Neural crest cell (in vitro differentiated cells): ENCODE results near the gene NBPF8. TPM values are rescaled to one million over a fixed set of nuclear protein-coding genes. Genes with fewer than 3 reads are reported as not detected.
"Not testable (repeated sequence)": the region's sequence is repeated elsewhere in the genome, so short reads cannot be mapped to it uniquely, and the experiment has no call there.

Source experiments
- DNase-seq: peaks from one replicate; pipeline ENCODE4 v3.0.0; 2021; ENCODE audit warnings: low read depth, mixed read lengths, low spot score
- H3K27ac Mint-ChIP-seq: one replicate; pipeline ENCODE4 v1.8.0; 2021; ENCODE audit warnings: mild to moderate bottlenecking, mixed read lengths; ENCODE audit not compliant: unreplicated experiment
- H3K27me3 Mint-ChIP-seq: 2 replicates; pipeline ENCODE4 v1.8.0; 2021; ENCODE audit warnings: low read depth, mild to moderate bottlenecking, mixed read lengths
- H3K36me3 Mint-ChIP-seq: 2 replicates; pipeline ENCODE4 v1.8.0; 2021; ENCODE audit warnings: low read depth, mild to moderate bottlenecking, mixed read lengths
- H3K4me1 Mint-ChIP-seq: 2 replicates; pipeline ENCODE4 v1.8.0; 2021; ENCODE audit warnings: mixed read lengths
- H3K4me3 Mint-ChIP-seq: one replicate; pipeline ENCODE4 v1.8.0; 2021; ENCODE audit warnings: mild to moderate bottlenecking, mixed read lengths
- H3K9me3 Mint-ChIP-seq: 2 replicates; pipeline ENCODE4 v1.8.0; 2021; ENCODE audit warnings: mixed read lengths
- long read RNA-seq: library from polyadenylated mRNA; unstranded; transcript quantifications from one replicate; pipeline ENCODE4 v2.0.0, GENCODE V29; 2020
- total RNA-seq: library from RNA; stranded (reverse); gene quantifications from 2 replicates; pipeline ENCODE4 v1.2.1, GENCODE V29; 2021
- TF ChIP-seq, protein P1 (sequence below): fragments of 200-600 bp; sonication (generic); conservative IDR thresholded peaks from 2 replicates; pipeline ENCODE4 v1.5.0; 2021; ENCODE audit warnings: antibody characterized with exemption, mild to moderate bottlenecking

NBPF8 gene, protein sequence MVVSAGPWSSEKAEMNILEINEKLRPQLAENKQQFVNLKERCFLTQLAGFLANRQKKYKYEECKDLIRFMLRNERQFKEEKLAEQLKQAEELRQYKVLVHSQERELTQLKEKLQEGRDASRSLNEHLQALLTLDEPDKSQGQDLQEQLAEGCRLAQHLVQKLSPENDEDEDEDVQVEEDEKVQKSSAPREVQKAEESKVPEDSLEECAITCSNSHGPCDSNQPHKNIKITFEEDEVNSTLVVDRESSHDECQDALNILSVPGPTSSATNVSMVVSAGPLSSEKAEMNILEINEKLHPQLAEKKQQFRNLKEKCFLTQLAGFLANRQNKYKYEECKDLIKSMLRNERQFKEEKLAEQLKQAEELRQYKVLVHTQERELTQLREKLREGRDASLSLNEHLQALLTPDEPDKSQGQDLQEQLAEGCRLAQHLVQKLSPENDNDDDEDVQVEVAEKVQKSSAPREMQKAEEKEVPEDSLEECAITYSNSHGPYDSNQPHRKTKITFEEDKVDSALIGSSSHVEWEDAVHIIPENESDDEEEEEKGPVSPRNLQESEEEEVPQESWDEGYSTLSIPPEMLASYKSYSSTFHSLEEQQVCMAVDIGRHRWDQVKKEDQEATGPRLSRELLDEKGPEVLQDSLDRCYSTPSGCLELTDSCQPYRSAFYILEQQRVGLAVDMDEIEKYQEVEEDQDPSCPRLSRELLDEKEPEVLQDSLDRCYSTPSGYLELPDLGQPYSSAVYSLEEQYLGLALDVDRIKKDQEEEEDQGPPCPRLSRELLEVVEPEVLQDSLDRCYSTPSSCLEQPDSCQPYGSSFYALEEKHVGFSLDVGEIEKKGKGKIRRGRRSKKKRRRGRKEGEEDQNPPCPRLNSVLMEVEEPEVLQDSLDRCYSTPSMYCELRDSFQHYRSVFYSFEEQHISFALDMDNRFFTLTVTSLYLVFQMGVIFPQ
- 22.8 and 23.8 TPM in 2 replicates for total RNA-seq
- long read RNA-seq, partial matches to known transcripts = 10 of 18 reads
- long read RNA-seq, other reads (novel, unspliced or antisense) = 8 of 18 reads

DNA sequence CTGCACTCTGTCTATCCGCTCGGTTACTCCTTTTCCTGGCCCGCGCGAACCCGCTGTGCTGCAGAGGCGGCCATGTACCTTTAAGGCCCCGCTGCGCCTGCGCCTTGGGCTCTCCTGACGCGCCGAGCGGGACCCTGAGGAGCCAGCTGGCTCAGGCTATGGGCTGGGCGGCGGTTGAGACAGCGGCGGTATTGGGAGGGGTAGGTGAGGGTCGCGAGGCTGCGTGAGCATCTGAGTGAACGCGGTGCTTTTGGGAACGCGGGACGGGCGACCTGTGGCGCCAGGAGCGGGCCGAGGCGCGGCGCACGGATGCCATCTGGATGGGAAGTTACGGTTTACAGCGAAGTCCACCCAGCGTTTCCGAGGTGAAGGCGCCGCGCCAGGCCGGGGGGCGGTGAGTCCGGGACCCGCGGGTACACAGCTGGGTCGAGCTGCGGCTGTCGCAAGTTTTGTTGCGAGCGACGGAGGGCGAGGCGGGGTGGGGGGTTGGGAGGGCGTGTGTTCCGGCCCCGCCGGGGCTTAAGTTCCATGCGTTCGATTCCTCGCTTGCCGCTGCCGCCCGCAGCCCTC is at the start of gene NBPF8:
TSS of gene NBPF8 (plus strand) at position 125 of the 570 bp plus-strand sequence. CDS start 21,488 bp downstream, outside the sequence.
- not testable (repeated sequence) for H3K4me1 Mint-ChIP-seq

DNA sequence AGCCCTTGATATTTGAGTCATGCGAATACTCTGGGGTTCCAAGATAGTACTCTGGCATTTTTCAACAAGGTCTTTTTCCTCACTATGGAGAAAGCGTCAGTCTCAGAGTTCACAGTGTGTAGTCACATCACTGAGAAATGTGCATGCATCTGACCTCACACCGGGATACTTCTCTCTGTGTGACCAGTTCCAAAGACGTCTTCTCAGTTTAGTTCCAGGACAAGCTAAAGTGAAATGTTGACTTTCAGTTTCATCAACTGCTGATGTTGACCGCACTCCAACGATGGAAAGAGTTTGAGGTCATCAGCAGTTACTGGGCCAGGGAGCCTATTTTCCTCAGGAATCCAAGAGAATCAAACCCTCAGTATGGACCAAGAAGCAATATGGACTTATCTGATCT is 47.1 kb upstream of the NBPF8 start:
- not testable (repeated sequence) for H3K27ac Mint-ChIP-seq, H3K36me3 Mint-ChIP-seq, DNase-seq, H3K4me1 Mint-ChIP-seq, H3K27me3 Mint-ChIP-seq, H3K4me3 Mint-ChIP-seq, H3K9me3 Mint-ChIP-seq

More for the DNA sequence above, at the start of gene NBPF8:
- H3K27me3 Mint-ChIP-seq, H3K9me3 Mint-ChIP-seq, H3K36me3 Mint-ChIP-seq: not testable (repeated sequence)
- peak within 1 kb of the TSS; percentile 39 for H3K27ac Mint-ChIP-seq
- H3K4me3 Mint-ChIP-seq = peak within 1 kb of the TSS; percentile 91
- peak; percentile 53 for DNase-seq

DNA sequence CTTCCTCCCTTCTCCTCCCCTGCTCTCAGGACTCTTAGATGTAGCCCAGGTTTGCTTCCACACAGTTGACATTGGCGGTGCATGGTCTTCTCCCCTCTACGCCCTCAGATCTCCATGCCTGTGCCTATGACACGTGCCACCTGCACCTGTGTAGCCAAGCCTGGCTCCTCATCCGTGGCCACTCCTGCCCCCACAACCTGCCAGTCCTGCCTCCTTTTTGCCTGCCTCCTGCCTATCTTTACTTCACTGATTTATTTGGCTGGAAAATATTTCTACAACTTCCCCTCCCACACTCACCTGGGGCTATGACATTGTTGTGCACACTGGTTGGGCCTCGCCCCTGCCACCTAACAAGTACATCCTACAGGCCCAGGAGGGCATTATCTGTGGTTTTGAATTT is 28.2 kb upstream of the NBPF8 start:
- not testable (repeated sequence) for DNase-seq, H3K4me3 Mint-ChIP-seq, H3K27me3 Mint-ChIP-seq, H3K4me1 Mint-ChIP-seq, H3K9me3 Mint-ChIP-seq, H3K27ac Mint-ChIP-seq, H3K36me3 Mint-ChIP-seq

DNA sequence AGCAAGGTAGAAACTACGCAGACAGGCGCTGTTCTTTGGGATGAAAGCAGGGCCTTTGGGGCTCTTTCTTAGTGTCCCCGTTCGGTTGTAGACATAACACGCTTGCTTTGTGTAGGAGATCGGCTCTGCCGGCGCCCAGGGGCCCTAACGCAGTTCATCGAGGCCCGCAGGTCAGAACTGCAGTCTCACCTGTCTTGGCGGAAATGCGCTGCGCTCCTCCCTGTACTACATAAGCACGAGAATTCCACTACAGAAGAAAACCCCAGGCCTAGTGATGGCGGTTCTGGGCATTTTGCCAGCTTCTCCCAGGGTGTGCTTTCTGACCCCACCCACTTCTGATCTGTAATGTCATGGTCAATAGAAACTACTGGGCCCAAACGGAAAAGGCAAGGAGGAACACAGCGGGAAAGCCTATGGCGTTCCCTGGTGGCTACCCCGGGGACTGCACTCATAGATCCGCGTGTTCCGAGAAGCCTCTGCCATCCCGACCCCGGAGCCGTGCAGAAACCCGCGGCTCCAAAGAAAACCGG is 26.2 kb upstream of the NBPF8 start:
- not testable (repeated sequence) for H3K27ac Mint-ChIP-seq, H3K4me3 Mint-ChIP-seq, H3K27me3 Mint-ChIP-seq, H3K4me1 Mint-ChIP-seq, DNase-seq, H3K9me3 Mint-ChIP-seq, H3K36me3 Mint-ChIP-seq
- TF ChIP-seq, protein P1, sequence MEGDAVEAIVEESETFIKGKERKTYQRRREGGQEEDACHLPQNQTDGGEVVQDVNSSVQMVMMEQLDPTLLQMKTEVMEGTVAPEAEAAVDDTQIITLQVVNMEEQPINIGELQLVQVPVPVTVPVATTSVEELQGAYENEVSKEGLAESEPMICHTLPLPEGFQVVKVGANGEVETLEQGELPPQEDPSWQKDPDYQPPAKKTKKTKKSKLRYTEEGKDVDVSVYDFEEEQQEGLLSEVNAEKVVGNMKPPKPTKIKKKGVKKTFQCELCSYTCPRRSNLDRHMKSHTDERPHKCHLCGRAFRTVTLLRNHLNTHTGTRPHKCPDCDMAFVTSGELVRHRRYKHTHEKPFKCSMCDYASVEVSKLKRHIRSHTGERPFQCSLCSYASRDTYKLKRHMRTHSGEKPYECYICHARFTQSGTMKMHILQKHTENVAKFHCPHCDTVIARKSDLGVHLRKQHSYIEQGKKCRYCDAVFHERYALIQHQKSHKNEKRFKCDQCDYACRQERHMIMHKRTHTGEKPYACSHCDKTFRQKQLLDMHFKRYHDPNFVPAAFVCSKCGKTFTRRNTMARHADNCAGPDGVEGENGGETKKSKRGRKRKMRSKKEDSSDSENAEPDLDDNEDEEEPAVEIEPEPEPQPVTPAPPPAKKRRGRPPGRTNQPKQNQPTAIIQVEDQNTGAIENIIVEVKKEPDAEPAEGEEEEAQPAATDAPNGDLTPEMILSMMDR = peak; percentile 30

DNA sequence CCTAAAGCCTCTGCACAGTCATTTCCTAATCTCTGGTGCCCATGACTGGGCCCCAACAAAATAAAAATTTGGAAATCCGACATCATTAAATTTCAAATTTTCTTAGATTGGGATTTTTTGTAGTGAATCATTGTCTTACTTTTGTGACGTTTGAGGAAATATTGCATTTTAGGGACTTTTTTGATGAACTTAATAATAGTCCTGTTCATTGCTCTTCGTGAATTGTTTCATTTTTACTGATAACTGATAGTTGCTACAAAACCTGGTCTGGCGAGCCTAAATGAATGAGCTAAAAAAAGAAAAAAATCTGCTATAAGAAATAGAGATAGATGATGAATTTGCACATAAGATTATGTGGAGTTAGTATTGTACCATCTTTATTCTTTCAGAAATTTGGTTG is 23.5 kb upstream of the NBPF8 start:
- not testable (repeated sequence) for DNase-seq, H3K36me3 Mint-ChIP-seq, H3K4me1 Mint-ChIP-seq, H3K4me3 Mint-ChIP-seq, H3K27me3 Mint-ChIP-seq, H3K27ac Mint-ChIP-seq, H3K9me3 Mint-ChIP-seq

DNA sequence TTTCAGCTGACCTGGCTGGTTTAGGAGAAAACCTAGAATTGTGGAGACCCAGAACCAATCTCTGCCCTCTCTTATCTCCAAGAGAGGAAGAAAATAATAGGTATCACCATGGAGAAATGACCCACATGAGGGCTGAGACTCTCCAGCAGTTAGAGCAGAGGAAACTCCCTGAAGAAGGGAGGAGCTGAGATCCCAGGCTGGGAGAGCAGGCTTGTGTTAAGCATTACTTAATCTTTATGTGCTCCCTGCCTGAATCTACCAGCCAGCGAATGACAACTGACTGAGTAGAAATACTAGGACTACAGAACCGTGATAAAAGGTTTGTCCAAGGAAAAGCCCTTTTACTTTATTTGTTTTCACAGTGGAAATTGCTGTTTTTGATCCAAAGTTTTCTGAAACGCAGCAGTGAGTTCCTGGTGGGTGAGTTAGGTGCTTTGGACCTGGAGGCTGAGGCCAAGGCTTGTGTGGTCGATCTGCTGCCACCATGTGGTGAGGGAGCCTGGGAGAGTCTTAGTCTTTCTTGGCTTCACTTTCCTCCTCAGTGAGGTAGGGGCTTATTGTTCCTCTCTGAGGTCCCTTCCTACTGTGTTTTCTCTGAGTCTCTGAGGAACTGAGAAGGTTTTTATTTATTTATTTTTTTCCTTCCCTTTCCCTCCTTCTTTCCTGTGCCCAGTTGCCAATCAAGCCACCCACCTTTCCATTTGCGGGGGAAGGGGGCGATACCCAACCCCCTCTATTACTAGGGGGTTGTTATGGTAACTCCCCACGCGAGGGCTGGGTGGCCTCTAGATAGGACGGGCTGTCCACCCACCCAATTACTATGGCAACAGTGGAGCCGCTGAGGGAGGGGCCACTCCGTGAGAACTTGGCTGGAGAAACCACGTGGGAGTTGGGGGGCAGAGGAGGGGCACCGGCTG is 21.3 kb upstream of the NBPF8 start:
- H3K27ac Mint-ChIP-seq, H3K9me3 Mint-ChIP-seq, H3K4me3 Mint-ChIP-seq, DNase-seq, H3K36me3 Mint-ChIP-seq, H3K27me3 Mint-ChIP-seq, H3K4me1 Mint-ChIP-seq: not testable (repeated sequence)

DNA sequence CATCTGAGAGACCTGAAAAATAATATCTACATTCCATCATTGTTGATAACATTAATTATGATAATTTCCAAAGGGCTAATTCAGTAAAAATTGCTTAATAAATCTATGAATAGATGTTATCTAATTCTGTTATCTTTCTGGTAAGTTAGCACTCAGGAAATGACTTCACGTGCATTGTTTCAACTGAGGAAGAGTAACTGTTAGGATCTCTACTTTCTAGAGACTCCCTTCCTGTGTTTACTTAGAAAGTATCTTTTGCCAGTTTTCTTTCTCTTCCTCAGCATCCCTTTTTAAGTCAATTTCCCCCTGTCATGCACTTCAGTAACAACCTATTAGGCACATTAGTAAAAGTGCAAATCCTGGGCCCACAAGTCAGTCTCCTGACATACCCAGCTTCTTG is 9.5 kb upstream of the NBPF8 start:
- H3K27me3 Mint-ChIP-seq, H3K36me3 Mint-ChIP-seq, H3K9me3 Mint-ChIP-seq, H3K4me1 Mint-ChIP-seq, H3K27ac Mint-ChIP-seq, H3K4me3 Mint-ChIP-seq, DNase-seq: not testable (repeated sequence)

DNA sequence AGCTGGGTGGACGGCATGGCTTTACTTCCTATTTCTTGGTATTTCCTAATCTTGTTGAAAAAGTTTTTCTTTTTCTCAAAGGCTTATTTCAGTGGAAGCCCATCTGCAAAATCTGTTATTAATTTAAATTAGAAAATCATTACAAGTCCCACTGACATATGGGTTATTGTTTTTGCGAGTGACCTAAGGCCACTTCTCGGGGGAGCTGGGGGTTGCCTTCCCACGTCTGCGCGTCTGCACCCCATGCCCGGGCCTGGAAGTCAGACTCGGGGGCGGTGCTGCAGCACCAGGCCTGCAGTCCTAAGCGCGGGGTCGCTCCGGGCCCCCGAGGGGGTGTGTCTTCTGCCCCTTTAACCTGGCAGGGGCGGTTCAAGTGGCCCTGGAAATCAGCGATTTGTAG is 384 bp upstream of the NBPF8 start:
- not testable (repeated sequence) for DNase-seq, H3K27me3 Mint-ChIP-seq

DNA sequence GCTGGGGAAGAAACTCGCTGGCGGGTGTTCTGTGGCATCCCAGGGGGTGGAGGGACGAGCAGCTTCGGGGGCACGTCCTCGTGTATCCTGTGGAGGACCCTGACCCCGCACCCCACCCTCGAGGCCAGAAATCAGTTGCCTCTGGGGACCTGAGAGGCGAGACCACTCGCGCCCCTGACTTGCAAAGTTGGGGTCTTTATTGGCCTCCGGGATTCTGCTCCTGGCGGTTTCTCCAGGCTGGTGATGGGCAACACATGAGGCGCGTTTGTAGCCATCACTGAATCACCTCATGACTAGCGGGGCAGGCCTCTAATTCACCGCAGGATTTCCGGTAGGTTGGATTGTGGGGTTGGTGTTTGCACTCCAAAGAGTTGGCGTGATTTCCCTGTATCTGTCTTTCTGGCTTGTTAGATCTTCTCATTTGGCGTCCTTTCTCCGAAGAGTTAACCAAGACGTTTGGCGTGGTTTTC is 692 bp downstream of the NBPF8 start:
- DNase-seq = peak; percentile 6
- not testable (repeated sequence) for H3K4me1 Mint-ChIP-seq, H3K9me3 Mint-ChIP-seq, H3K27me3 Mint-ChIP-seq, H3K36me3 Mint-ChIP-seq
- H3K4me3 Mint-ChIP-seq = peak overlapping the region; percentile 91
- peak overlapping the region; percentile 39 for H3K27ac Mint-ChIP-seq

More for the DNA sequence above, 384 bp upstream of the NBPF8 start:
- not testable (repeated sequence) for H3K9me3 Mint-ChIP-seq, H3K4me3 Mint-ChIP-seq, H3K27ac Mint-ChIP-seq, H3K4me1 Mint-ChIP-seq, H3K36me3 Mint-ChIP-seq

DNA sequence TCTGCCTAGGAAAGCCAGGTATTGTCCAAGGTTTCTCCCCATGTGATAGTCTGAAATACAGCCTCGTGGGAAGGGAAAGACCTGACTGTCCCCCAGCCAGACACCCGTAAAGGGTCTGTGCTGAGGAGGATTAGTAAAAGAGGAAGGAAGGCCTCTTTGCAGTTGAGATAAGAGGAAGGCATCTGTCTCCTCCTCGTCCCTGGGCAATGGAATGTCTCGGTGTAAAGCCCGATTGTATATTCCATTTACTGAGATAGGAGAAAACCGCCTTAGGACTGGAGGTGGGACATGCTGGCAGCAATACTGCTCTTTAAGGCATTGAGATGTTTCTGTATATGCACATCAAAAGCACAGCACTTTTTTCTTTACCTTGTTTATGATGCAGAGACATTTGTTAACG is 10.2 kb downstream of the NBPF8 start:
- H3K4me3 Mint-ChIP-seq, H3K27ac Mint-ChIP-seq, H3K9me3 Mint-ChIP-seq, H3K36me3 Mint-ChIP-seq, DNase-seq, H3K27me3 Mint-ChIP-seq, H3K4me1 Mint-ChIP-seq: not testable (repeated sequence)

DNA sequence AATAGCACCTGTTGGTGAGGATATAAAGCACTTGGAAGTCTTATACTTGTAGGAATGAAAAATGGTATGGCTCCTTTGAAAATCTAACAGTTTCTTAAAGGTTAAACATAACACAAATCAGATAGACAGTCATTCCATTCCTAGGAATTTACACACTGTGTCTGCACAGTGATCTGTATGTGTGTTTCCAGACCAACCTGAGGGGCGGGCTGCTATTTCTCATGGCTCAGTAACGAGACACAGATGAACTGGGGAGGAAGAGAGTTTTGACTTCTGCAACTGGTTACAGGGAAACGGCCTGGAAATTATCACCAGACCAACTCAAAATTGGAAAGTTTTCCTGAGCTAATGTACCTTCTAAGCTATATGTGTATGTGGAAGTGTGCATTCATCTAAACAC is 16.8 kb downstream of the NBPF8 start:
- H3K36me3 Mint-ChIP-seq = not testable (repeated sequence)

More for the DNA sequence above, 16.8 kb downstream of the NBPF8 start:
- not testable (repeated sequence) for DNase-seq, H3K4me1 Mint-ChIP-seq, H3K9me3 Mint-ChIP-seq, H3K4me3 Mint-ChIP-seq, H3K27me3 Mint-ChIP-seq, H3K27ac Mint-ChIP-seq
